Muscle of leg (tissue), 11 donors: Measurements from ENCODE around the gene PLAGL1. TPM values are rescaled to one million over a fixed set of nuclear protein-coding genes. Genes with fewer than 3 reads are reported as not detected.

Experiments
- DNase-seq: peaks from one replicate; pipeline ENCODE4 v3.0.0; 2013
- H3K27ac ChIP-seq: one replicate; pipeline ENCODE4 v1.5.1; 2013; ENCODE audit warnings: mild to moderate bottlenecking, low read length, control low read depth
- H3K27me3 ChIP-seq: one replicate; pipeline ENCODE4 v1.6.1; 2013; ENCODE audit warnings: low read length; ENCODE audit not compliant: control insufficient read depth, insufficient read depth
- H3K36me3 ChIP-seq: one replicate; pipeline ENCODE4 v1.6.1; 2013; ENCODE audit warnings: low read length; ENCODE audit not compliant: control insufficient read depth, insufficient read depth
- H3K4me1 ChIP-seq: one replicate; pipeline ENCODE4 v1.6.1; 2013; ENCODE audit warnings: low read length; ENCODE audit not compliant: control insufficient read depth, insufficient read depth
- H3K4me3 ChIP-seq: one replicate; pipeline ENCODE4 v1.5.1; 2013; ENCODE audit warnings: low read length, control low read depth
- H3K9me3 ChIP-seq: replicated peaks from 2 replicates; pipeline ENCODE4 v1.6.1; 2013; ENCODE audit warnings: low read depth, low read length; ENCODE audit not compliant: control insufficient read depth
- WGBS: methylation state at CpG from one replicate; pipeline ENCODE4 v1.1.5; 2013; ENCODE audit warnings: missing lambda C conversion rate; ENCODE audit not compliant: insufficient coverage; 5-methylcytosine and 5-hydroxymethylcytosine counted together
- polyA plus RNA-seq, 8 donors: library from polyadenylated mRNA; unstranded; fragments of 120-200 nt; gene quantifications; one replicate each; pipeline versions ENCODE4 v1.2.1 to v1.2.3, GENCODE V29; 2013; ENCODE audit warnings: inconsistent platforms in 1 of 8, low replicate concordance in 1 of 8; ENCODE audit not compliant: insufficient read length in 8 of 8, insufficient read depth in 1 of 8
- total RNA-seq: library from RNA; stranded (reverse); fragments of 120-200 nt; gene quantifications from one replicate; pipeline ENCODE4 v1.2.4, GENCODE V29; 2013

Gene PLAGL1
- total and polyA plus RNA-seq, 9 donors, result 105 to 298 (median 237) TPM

GRCh38 chr6:143941852-143942627 lies 66.0 kb downstream of the PLAGL1 start:
- Histone ChIP-seq H3K4me3 (no peak overlapping the region), H3K9me3 (peaks cover 1% of the 10 kb centered on the region), H3K4me1 (peaks cover 9% of the 10 kb centered on the region), H3K27me3 (no peaks in the 10 kb centered on the region), H3K27ac (no peak overlapping the region), H3K36me3 (peaks cover 31% of the 10 kb centered on the region)
- 58% methylated on average over 18 of the region's 20 CpGs for WGBS
- DNase-seq, result peak; percentile 47

DNA sequence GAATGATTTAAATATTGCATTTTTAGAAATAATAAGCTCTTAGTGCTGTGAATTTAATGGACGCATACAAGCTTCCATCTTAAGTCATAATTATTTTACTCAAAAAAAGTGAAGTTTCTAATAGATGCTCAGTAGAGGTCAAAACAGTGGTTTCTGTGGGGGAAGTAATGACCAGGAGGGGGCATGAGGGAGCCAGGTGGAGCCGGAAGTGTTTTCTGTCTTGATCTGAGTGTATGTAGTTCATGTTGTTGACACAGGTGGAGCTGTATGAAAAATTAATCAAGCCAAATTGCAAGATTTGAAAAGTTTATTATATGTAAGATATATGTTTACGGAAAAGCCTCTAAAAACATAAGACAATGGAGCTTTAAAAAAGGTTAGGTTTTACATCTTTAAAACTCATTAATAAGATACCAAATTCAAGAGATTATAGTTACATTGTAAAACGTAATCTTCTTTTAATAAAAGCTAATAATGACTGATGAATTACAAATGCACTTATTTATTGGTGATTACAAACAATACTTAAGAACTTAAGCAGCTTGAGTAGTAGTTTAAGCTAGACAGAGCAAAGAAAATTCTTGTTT lies 68.0 kb downstream of the PLAGL1 start:
- Histone ChIP-seq H3K9me3 (no peaks in the 10 kb centered on the region), H3K27me3 (no peaks in the 10 kb centered on the region), H3K4me1 (peaks cover 10% of the 10 kb centered on the region), H3K27ac (no peak overlapping the region), H3K4me3 (no peak overlapping the region), H3K36me3 (peaks cover 14% of the 10 kb centered on the region)
- WGBS, result 17% methylated on average over 1 of the region's 4 CpGs
- DNase-seq, result peak; percentile 41

- Histone ChIP-seq H3K36me3 (peaks cover 14% of the 10 kb centered on the region), H3K4me3 (no peak overlapping the region), H3K27ac (peak overlapping the region; percentile 66), H3K4me1 (peaks cover 10% of the 10 kb centered on the region), H3K27me3 (no peaks in the 10 kb centered on the region), H3K9me3 (no peaks in the 10 kb centered on the region)
- 0% methylated on average over 1 of the region's 4 CpGs for WGBS
- DNase-seq, result peak; percentile 45
Measured at GRCh38 chr6:143939364-143939763, 68.7 kb downstream of the PLAGL1 start.

GRCh38 chr6:143937668-143937970 lies 70.4 kb downstream of the PLAGL1 start:
- peaks cover 10% of the 10 kb centered on the region for H3K4me1 ChIP-seq
- peak overlapping the region; percentile 52 for H3K27ac ChIP-seq
- WGBS, result no CpG with 5 or more reads among the region's 1 CpG
- peaks cover 12% of the 10 kb centered on the region for H3K36me3 ChIP-seq
- H3K27me3 ChIP-seq, result no peaks in the 10 kb centered on the region
- peaks cover 4% of the 10 kb centered on the region for H3K9me3 ChIP-seq
- peak; percentile 76 for DNase-seq
- H3K4me3 ChIP-seq, result no peak overlapping the region

DNA sequence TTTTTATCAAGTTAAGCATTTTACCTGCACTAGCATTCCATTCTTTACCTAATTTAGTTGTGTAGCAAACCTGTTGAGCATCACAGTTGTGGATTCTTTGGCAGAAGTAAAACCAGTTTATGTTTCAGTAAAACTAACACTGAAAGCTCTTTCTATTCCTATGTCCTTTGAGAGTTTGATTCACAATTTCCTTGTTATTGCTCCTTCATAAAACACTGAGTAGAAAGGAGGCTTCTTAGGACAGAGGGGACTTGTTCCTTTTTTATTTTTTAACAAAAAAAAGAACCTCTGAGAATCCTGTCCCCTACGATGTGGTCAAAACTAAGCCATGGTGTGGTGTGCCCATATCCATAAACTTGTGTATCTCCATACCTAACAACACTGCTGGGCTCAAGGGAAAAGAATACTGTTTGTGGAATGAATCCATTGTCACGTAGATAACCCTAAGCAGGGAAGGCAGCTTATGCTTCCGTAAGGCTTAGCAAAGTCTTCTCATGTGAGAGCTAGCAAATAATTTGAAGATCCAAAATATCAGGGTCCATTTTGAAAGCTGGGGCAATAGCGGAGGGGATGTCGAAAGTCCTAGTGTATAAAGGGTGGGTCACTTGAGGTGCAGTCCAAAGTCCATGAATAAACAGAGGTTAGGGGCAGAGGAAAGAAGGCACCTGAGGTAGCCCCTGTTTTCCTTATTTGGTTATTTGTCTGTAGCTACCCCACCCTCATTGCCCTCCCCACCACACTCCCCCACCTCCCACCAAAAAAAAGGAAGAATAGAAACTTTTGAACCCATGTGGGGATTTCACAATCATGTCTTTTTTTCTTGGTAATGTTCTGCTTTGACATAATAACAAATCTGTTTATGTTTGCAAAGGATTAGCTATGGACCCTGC lies 71.0 kb downstream of the PLAGL1 start:
- Histone ChIP-seq H3K4me3 (no peak overlapping the region), H3K27ac (peak overlapping the region; percentile 66), H3K9me3 (peaks cover 4% of the 10 kb centered on the region), H3K36me3 (peaks cover 8% of the 10 kb centered on the region), H3K4me1 (peaks cover 10% of the 10 kb centered on the region), H3K27me3 (no peaks in the 10 kb centered on the region)
- WGBS, result 67% methylated on average over 2 of the region's 5 CpGs
- DNase-seq, result peak; percentile 59

DNA sequence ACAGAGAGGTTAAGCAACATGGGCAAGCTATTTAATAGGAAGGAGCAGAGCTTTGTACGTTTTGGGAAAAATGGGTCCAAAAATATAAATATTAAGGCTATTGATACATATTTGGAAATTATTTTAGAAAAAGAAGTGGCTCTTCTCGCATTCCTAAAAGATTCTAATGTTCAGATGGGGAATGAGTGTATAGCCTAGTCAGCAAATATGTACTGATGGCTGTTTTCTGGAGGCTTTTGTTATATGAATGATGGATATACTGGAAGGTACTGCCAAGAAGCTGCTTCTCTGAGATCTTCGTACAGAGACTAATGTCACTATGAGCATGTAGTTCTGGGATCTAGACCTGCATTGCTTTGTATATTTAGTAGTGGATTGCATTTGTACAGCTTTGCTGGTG lies 71.7 kb downstream of the PLAGL1 start:
- H3K4me1 ChIP-seq, result peaks cover 10% of the 10 kb centered on the region
- peaks cover 4% of the 10 kb centered on the region for H3K9me3 ChIP-seq
- DNase-seq, result peak; percentile 35
- H3K36me3 ChIP-seq, result peaks cover 2% of the 10 kb centered on the region
- H3K27me3 ChIP-seq, result no peaks in the 10 kb centered on the region
- peak overlapping the region; percentile 66 for H3K27ac ChIP-seq
- no peak overlapping the region for H3K4me3 ChIP-seq
- no CpG with 5 or more reads among the region's 3 CpGs for WGBS

DNA sequence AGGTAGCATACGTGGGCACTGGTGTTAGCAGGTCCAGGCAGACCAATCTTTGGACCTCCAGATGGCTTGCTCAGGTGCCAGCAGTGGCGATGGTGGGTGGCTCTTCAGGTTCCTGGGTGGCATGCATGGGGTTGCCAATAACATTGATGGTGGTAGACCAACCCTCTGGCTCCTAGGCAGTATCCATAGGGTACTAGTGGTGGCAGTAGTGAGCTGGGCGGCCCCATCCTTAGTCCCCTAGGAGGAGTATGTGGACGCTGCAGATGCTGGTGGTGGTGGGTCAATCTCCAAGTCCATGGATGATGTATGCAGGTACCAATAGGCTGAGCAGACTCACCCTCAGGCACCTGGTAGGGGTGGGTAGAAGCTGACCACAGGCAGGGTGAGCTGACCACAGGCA lies 73.2 kb downstream of the PLAGL1 start:
- H3K27ac ChIP-seq, result peak overlapping the region; percentile 53
- H3K4me1 ChIP-seq, result peaks cover 10% of the 10 kb centered on the region
- no peaks in the 10 kb centered on the region for H3K36me3 ChIP-seq
- 86% methylated on average over 1 of the region's 4 CpGs for WGBS
- no peak for DNase-seq
- no peaks in the 10 kb centered on the region for H3K27me3 ChIP-seq
- peaks cover 4% of the 10 kb centered on the region for H3K9me3 ChIP-seq
- no peak overlapping the region for H3K4me3 ChIP-seq

- peak; percentile 81 for DNase-seq
- 40% methylated on average over 1 of the region's 1 CpG for WGBS
- H3K4me1 ChIP-seq, result peaks cover 8% of the 10 kb centered on the region
- peaks cover 4% of the 10 kb centered on the region for H3K9me3 ChIP-seq
- no peak overlapping the region for H3K4me3 ChIP-seq
- H3K36me3 ChIP-seq, result no peaks in the 10 kb centered on the region
- peak overlapping the region; percentile 53 for H3K27ac ChIP-seq
- H3K27me3 ChIP-seq, result no peaks in the 10 kb centered on the region
Measured at GRCh38 chr6:143934331-143934730, 73.7 kb downstream of the PLAGL1 start.

GRCh38 chr6:143929975-143930374 lies 78.1 kb downstream of the PLAGL1 start:
- Histone ChIP-seq H3K27me3 (no peaks in the 10 kb centered on the region), H3K36me3 (no peaks in the 10 kb centered on the region), H3K4me3 (no peak overlapping the region), H3K9me3 (peaks cover 6% of the 10 kb centered on the region), H3K4me1 (no peaks in the 10 kb centered on the region), H3K27ac (no peak overlapping the region)
- no peak for DNase-seq

GRCh38 chr6:143928853-143929252 lies 79.2 kb downstream of the PLAGL1 start:
- no peak for DNase-seq
- Histone ChIP-seq H3K4me1 (no peaks in the 10 kb centered on the region), H3K27ac (no peak overlapping the region), H3K4me3 (no peak overlapping the region), H3K9me3 (peaks cover 5% of the 10 kb centered on the region), H3K36me3 (no peaks in the 10 kb centered on the region), H3K27me3 (no peaks in the 10 kb centered on the region)
- WGBS, result no CpG with 5 or more reads among the region's 1 CpG
